GM12878 (cell line): ENCODE measurements around the gene FAM89A. TPM values are rescaled to one million over a fixed set of nuclear protein-coding genes. Genes with fewer than 3 reads are reported as not detected.
A peak's percentile ranks its signal among the peaks of the same experiment; 100 is the strongest.

ENCODE experiments used
- ATAC-seq: fragments of 200-7000 bp; cut with Tn5 transposase; 3 replicates; pipeline ENCODE4 v1.9.1; 2020; ENCODE audit warnings: mild to moderate bottlenecking, moderate library complexity
- BruUV-seq: library from RNA; stranded (reverse); fragments of 400-500 nt; replicated peaks from 2 replicates; lab custom pipeline; 2021; lab: Mats Ljungman, UMichigan
- CTCF ChIA-PET: fragments of 300-600 bp; sonication (Branson Sonifier 250); formaldehyde crosslinking; extraction: SDS; loops from one replicate; lab custom pipeline; 2021; ENCODE audit warnings: inconsistent platforms; lab: Yijun Ruan, JAX
- POLR2A ChIA-PET: fragments of 350-600 bp; formaldehyde crosslinking; extraction: SDS; loops from one replicate; lab custom pipeline; 2021; ENCODE audit warnings: inconsistent platforms; lab: Charles Lee
- RAD21 ChIA-PET: fragments of 300-600 bp; sonication (Branson Sonifier 250); formaldehyde crosslinking; loops from one replicate; lab custom pipeline; 2023; ENCODE audit warnings: antibody characterized with exemption; ENCODE audit not compliant: unreplicated experiment; lab: Charles Lee
- SMC1A ChIA-PET: fragments of 300-600 bp; sonication (Branson Sonifier 250); formaldehyde crosslinking; loops from one replicate; lab custom pipeline; 2023; ENCODE audit not compliant: unreplicated experiment, uncharacterized antibody; lab: Charles Lee
- DNase-seq: peaks from one replicate; pipeline ENCODE4 v3.0.0-alpha.2; 2011; ENCODE audit warnings: low read depth, low spot score
- FAIRE-seq: peaks from 3 replicates; lab custom pipeline; 2011; peaks lifted over from hg19 to GRCh38; lab: Jason Lieb, UNC
- H2AFZ ChIP-seq: 2 replicates; pipeline ENCODE4 v1.6.0; 2011; ENCODE audit warnings: low read depth, low read length, control low read depth; ENCODE audit not compliant: control insufficient read depth
- H3K27ac ChIP-seq: 2 replicates; pipeline ENCODE4 v1.5.1; 2011; ENCODE audit warnings: control low read depth; ENCODE audit not compliant: control insufficient read depth, insufficient read depth
- H3K27me3 ChIP-seq, 2 experiments: replicated peaks in 1 of 2; 2 replicates each; pipeline versions ENCODE4 v1.6.0 to v1.6.1; 2011; ENCODE audit warnings: low read length in 1 of 2; ENCODE audit not compliant: control insufficient read depth in 2 of 2, insufficient read depth in 2 of 2
- H3K36me3 ChIP-seq, 2 experiments: 2 replicates each; pipeline ENCODE4 v1.5.1; 2011; ENCODE audit warnings: low read length in 1 of 2; ENCODE audit not compliant: control insufficient read depth in 2 of 2, insufficient read depth in 2 of 2
- H3K4me1 ChIP-seq: 2 replicates; pipeline ENCODE4 v1.6.1; 2011; ENCODE audit warnings: mild to moderate bottlenecking, low read length, moderate library complexity, mixed read lengths; ENCODE audit not compliant: control insufficient read depth, insufficient read depth
- H3K4me2 ChIP-seq: 2 replicates; pipeline ENCODE4 v1.6.0; 2011; ENCODE audit warnings: control low read depth; ENCODE audit not compliant: control insufficient read depth, insufficient read depth
- H3K4me3 ChIP-seq: fragments of 200-600 bp; sonication (generic); 2 replicates; pipeline ENCODE4 v1.5.1; 2016
- H3K79me2 ChIP-seq: 2 replicates; pipeline ENCODE4 v1.6.0; 2011; ENCODE audit warnings: low read length; ENCODE audit not compliant: control insufficient read depth, insufficient read depth
- H3K9ac ChIP-seq: 2 replicates; pipeline ENCODE4 v1.8.0; 2011; ENCODE audit warnings: low read length, control low read depth, mixed read lengths; ENCODE audit not compliant: control insufficient read depth, insufficient read depth
- H3K9me3 ChIP-seq: replicated peaks from 3 replicates; pipeline ENCODE4 v1.5.1; 2011; ENCODE audit warnings: mild to moderate bottlenecking, low read length; ENCODE audit not compliant: control insufficient read depth, insufficient read depth
- H4K20me1 ChIP-seq: 2 replicates; pipeline ENCODE4 v1.6.0; 2011; ENCODE audit not compliant: control insufficient read depth, insufficient read depth
- ATF2 ChIP-seq: IDR thresholded peaks from 2 replicates; pipeline ENCODE4 v1.6.1; 2012; ENCODE audit warnings: low read length, inconsistent platforms
- ATF3 ChIP-seq: IDR thresholded peaks from 2 replicates; pipeline ENCODE4 v1.6.1; 2011; ENCODE audit warnings: low read depth, mild to moderate bottlenecking, low read length, moderate library complexity, borderline replicate concordance; ENCODE audit errors: extremely low read depth
- CBX5 ChIP-seq: sonication (generic); IDR thresholded peaks from 2 replicates; pipeline ENCODE4 v1.6.1; 2016; ENCODE audit warnings: low read depth, moderate library complexity, mild to moderate bottlenecking, inconsistent platforms
- CHD2 ChIP-seq: IDR thresholded peaks from 2 replicates; pipeline ENCODE4 v1.6.1; 2011; ENCODE audit warnings: low read depth, low read length, improper control_type of control experiment, borderline replicate concordance
- MAX ChIP-seq: IDR thresholded peaks from 2 replicates; pipeline ENCODE4 v1.6.1; 2012; ENCODE audit warnings: low read depth, low read length, improper control_type of control experiment
- MEF2A ChIP-seq: IDR thresholded peaks from 2 replicates; pipeline ENCODE4 v1.6.1; 2011; ENCODE audit warnings: low read depth, mild to moderate bottlenecking, low read length, moderate library complexity; ENCODE audit not compliant: insufficient read depth
- SPI1 ChIP-seq: IDR thresholded peaks from 2 replicates; pipeline ENCODE4 v1.6.1; 2011; ENCODE audit warnings: low read depth, mild to moderate bottlenecking, low read length, moderate library complexity, borderline replicate concordance; ENCODE audit not compliant: insufficient read depth
- SREBF2 ChIP-seq: IDR thresholded peaks from 2 replicates; pipeline ENCODE4 v1.6.1; 2012; ENCODE audit warnings: mild to moderate bottlenecking, low read length
- SUZ12 ChIP-seq: fragments of 200-600 bp; sonication (generic); IDR thresholded peaks from one replicate; pipeline ENCODE4 v1.6.1; 2018; ENCODE audit warnings: antibody characterized with exemption, mild to moderate bottlenecking; ENCODE audit not compliant: unreplicated experiment
- ZNF217 ChIP-seq: fragments of 450-650 bp; IDR thresholded peaks from 2 replicates; pipeline ENCODE4 v1.6.1; 2017; ENCODE audit warnings: antibody characterized with exemption, mild to moderate bottlenecking
- ZNF592 ChIP-seq: fragments of 450-650 bp; IDR thresholded peaks from 2 replicates; pipeline ENCODE4 v1.6.1; 2017; ENCODE audit warnings: mild to moderate bottlenecking, moderate library complexity
- ZSCAN29 ChIP-seq: fragments of 450-650 bp; IDR thresholded peaks from 2 replicates; pipeline ENCODE4 v1.6.1; 2017; ENCODE audit warnings: mild to moderate bottlenecking, moderate library complexity
- WGBS: methylation state at CpG from one replicate; pipeline ENCODE4 v1.1.6; 2016; ENCODE audit warnings: low lambda C conversion rate; ENCODE audit not compliant: insufficient replicate concordance, insufficient coverage; ENCODE audit errors: missing lambda C conversion rate; 5-methylcytosine and 5-hydroxymethylcytosine counted together
- in situ Hi-C: fragments of 300-500 bp; cut with MboI; formaldehyde crosslinking; loops from 9 replicates; pipeline ENCODE4 v1.14.3; 2018; ENCODE audit warnings: mixed read lengths
- intact Hi-C: fragments of 100-400 bp; cut with micrococcal nuclease; formaldehyde crosslinking; loops from one replicate; pipeline ENCODE4 v1.14.2; 2022; ENCODE audit not compliant: unreplicated experiment
- polyA plus RNA-seq, 11 experiments: library from polyadenylated mRNA; depleted of rRNA in 4 of 11; unstranded in 6 of 11; stranded (reverse) in 5 of 11; fragments of >200 nt; fragmentation: Nextera tagmentation in 4 of 11; fragmentation: Illumina TruSeq in 1 of 11; extraction: Ambion mirVana in 4 of 11; extraction: Trizol in 1 of 11; gene quantifications; 1 replicate in 1 of 11; 2 replicates in 10 of 11; pipeline versions ENCODE4 v1.2.1 to v1.2.3, GENCODE V29; 2011 to 2016; ENCODE audit warnings: inconsistent platforms in 2 of 11, missing spikeins in 2 of 11, low read depth in 1 of 11
- total RNA-seq, 4 experiments: library from RNA; depleted of rRNA in 3 of 4; stranded (reverse); fragments of >200 nt in 3 of 4; fragmentation: Illumina TruSeq in 1 of 4; extraction: Trizol in 1 of 4; gene quantifications; 2 replicates each; pipeline versions ENCODE4 v1.2.1 to v1.2.3, GENCODE V29; 2013 to 2021

The FAM89A gene
- total and polyA plus RNA-seq, 10 of the 15 experiments (the other 5 are each of a cell fraction or from before 2014, with no cell fraction given), result 0.06 to 0.72 (median 0.14) TPM; not detected in 4

- Histone ChIP-seq H3K79me2 (no peaks in the 10 kb centered on the region), H3K36me3 (no peaks in the 10 kb centered on the region), H3K9me3 (no peaks in the 10 kb centered on the region; the same call in 2 of the 3 replicates), H3K27me3 (peaks cover 0 to 6% of the 10 kb centered on the region in 2 experiments; a peak in 3 of 4 replicates), H3K4me3 (no peak overlapping the region), H4K20me1 (no peaks in the 10 kb centered on the region), H3K27ac (no peak overlapping the region), H3K9ac (no peak overlapping the region), H2AFZ (no peak overlapping the region), H3K4me2 (peak overlapping the region; percentile 78; the same call in 1 of the 2 replicates), H3K4me1 (no peaks in the 10 kb centered on the region)
- CTCF ChIA-PET, result no interaction called here
- SMC1A ChIA-PET, result no interaction called here
- no TSS peak for BruUV-seq
- intact Hi-C loops, result no loop called here
- RAD21 ChIA-PET, result no interaction called here
- no peak for ATAC-seq
- 26% methylated on average over 36 of the region's 37 CpGs for WGBS
- no peak for DNase-seq
- no peak for FAIRE-seq
- POLR2A ChIA-PET, result no interaction called here
- in situ Hi-C loops, result no loop called here
- no peak for TF ChIP-seq CHD2
- no peak for TF ChIP-seq CBX5
- no peak for TF ChIP-seq ZNF592
- no peak for TF ChIP-seq MAX
- no peak for TF ChIP-seq ZNF217
- TF ChIP-seq SPI1, result no peak
- TF ChIP-seq ZSCAN29, result no peak
- no peak for TF ChIP-seq SREBF2
- TF ChIP-seq ATF3, result no peak
- no peak for TF ChIP-seq MEF2A
- TF ChIP-seq SUZ12, result no peak
- no peak for TF ChIP-seq ATF2
These were observed 1.0 kb upstream of the FAM89A start for GRCh38 chr1:231040800-231041718.
